Nephron progenitor cell (in vitro differentiated cells): ENCODE measurements around the gene DLG5.
A peak's percentile ranks its signal among the peaks of the same experiment; 100 is the strongest.

ENCODE experiments used
- DNase-seq: peaks from one replicate; pipeline ENCODE4 v3.0.0; 2021
- H3K27ac Mint-ChIP-seq: 2 replicates; pipeline ENCODE4 v1.8.0; 2021; ENCODE audit warnings: mild to moderate bottlenecking, moderate library complexity, mixed read lengths
- H3K27me3 Mint-ChIP-seq: 2 replicates; pipeline ENCODE4 v1.8.0; 2021; ENCODE audit warnings: mild to moderate bottlenecking, low read depth, mixed read lengths; ENCODE audit not compliant: poor library complexity
- H3K36me3 Mint-ChIP-seq: 2 replicates; pipeline ENCODE4 v1.8.0; 2021; ENCODE audit warnings: low read depth, mixed read lengths
- H3K4me1 Mint-ChIP-seq: 2 replicates; pipeline ENCODE4 v1.8.0; 2021; ENCODE audit warnings: mixed read lengths
- H3K4me3 Mint-ChIP-seq: 2 replicates; pipeline ENCODE4 v1.8.0; 2021; ENCODE audit warnings: mild to moderate bottlenecking, moderate library complexity, mixed read lengths
- H3K9me3 Mint-ChIP-seq: 2 replicates; pipeline ENCODE4 v1.8.0; 2021; ENCODE audit warnings: mild to moderate bottlenecking, moderate library complexity, mixed read lengths
- TF ChIP-seq, protein P1 (sequence below): fragments of 200-600 bp; sonication (generic); IDR thresholded peaks from 2 replicates; pipeline ENCODE4 v1.5.0; 2021; ENCODE audit warnings: antibody characterized with exemption

The DLG5 gene

DNA sequence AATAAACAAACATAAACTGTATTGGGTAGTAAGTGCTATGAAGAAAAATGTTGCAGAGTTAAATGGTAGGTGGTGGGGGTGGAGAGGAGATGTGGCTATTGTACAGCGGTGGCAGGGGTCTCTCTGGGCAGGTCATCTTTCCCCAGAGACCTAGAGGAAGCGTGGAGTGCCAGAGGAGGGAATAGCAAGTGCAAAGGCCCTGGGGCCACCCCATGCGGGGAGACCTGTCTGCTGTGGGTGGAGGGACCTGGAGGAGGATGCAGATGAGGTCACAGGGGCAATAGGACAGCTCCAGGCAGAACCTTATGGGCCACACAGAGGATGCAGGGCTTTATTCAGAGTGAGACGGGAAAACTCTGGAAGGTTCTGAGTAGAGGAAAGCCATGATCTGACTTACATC lies 47.5 kb downstream of the DLG5 start:
- TF ChIP-seq, protein P1, sequence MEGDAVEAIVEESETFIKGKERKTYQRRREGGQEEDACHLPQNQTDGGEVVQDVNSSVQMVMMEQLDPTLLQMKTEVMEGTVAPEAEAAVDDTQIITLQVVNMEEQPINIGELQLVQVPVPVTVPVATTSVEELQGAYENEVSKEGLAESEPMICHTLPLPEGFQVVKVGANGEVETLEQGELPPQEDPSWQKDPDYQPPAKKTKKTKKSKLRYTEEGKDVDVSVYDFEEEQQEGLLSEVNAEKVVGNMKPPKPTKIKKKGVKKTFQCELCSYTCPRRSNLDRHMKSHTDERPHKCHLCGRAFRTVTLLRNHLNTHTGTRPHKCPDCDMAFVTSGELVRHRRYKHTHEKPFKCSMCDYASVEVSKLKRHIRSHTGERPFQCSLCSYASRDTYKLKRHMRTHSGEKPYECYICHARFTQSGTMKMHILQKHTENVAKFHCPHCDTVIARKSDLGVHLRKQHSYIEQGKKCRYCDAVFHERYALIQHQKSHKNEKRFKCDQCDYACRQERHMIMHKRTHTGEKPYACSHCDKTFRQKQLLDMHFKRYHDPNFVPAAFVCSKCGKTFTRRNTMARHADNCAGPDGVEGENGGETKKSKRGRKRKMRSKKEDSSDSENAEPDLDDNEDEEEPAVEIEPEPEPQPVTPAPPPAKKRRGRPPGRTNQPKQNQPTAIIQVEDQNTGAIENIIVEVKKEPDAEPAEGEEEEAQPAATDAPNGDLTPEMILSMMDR, result no peak
- no peak for DNase-seq
- no peak overlapping the region for H3K4me3 Mint-ChIP-seq
- no peaks in the 10 kb centered on the region for H3K27me3 Mint-ChIP-seq
- peaks cover 4% of the 10 kb centered on the region for H3K36me3 Mint-ChIP-seq
- H3K9me3 Mint-ChIP-seq, result no peaks in the 10 kb centered on the region
- H3K4me1 Mint-ChIP-seq, result peaks cover 76% of the 10 kb centered on the region
- H3K27ac Mint-ChIP-seq, result peak overlapping the region; percentile 72

DNA sequence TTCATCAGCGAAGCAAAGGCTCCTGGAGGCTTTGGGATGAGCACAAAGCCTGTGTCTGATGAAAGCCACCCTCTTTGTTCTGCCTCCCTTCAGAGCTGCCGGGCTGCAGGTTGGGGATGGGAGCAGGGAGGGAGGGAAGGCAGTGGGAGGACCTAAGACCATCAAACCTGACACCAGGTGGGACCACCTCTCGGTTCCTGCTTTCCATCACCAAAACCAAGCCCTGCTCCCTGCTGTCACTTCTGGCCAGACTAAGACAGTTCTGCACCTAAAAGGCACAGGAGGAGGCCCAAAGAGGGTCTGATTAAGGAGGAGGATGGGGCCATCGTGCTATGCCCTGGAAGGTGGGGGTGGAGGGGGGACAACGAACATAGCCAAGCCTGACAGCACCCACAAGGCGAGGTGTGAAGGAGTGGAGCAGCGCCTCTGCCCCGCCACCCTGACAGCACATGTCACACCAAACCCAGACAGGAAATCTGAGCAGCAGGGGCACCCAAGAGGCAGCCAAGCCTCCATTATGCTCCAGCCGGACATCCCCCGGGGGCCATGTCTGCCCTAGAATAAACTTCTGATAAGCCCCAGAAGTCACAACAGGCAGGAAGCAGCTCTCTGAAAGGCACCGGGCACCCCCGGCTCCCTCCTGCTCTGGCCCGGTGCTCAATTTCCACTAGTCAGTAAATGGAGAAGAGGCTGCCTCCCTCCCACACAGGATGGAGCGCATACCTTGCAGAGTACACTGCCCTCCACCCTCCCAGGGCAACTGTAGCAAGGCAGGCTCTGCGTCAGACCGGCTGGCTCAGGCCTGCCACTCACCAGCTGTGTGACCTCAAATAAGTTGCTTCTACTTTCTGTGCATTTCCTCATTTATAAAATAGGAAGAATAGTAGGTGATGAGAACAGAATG lies 48.9 kb downstream of the DLG5 start:
- TF ChIP-seq, protein P1, result no peak
- DNase-seq, result peak; percentile 63

DNA sequence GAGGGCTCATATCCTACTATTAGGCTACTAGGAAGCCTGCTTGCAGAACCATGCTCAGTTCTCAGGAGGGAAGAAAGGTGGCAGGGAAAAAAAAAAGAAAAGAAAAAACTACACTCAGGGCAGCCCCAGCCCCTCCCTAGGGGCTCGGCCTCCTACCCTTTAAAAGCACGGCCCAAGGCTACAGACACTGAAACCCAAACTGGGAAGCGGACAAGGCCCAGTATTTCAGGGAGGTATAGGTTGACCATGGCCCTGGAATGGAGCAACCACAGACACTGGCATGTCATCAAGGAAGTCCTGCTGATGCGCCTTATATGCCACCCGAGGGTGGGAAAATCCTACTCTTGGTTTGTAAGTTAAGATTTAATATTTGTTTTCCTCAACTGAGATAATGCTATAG lies 50.8 kb downstream of the DLG5 start:
- Mint-ChIP-seq H3K9me3 (no peaks in the 10 kb centered on the region), H3K4me3 (no peak overlapping the region), H3K27me3 (no peaks in the 10 kb centered on the region), H3K4me1 (peaks cover 80% of the 10 kb centered on the region), H3K36me3 (peaks cover 10% of the 10 kb centered on the region), H3K27ac (no peak overlapping the region)
- no peak for DNase-seq
- TF ChIP-seq, protein P1, result no peak

More for the DNA sequence above, 48.9 kb downstream of the DLG5 start:
- Mint-ChIP-seq H3K9me3 (no peaks in the 10 kb centered on the region), H3K27ac (peak overlapping the region; percentile 14), H3K27me3 (no peaks in the 10 kb centered on the region), H3K36me3 (peaks cover 4% of the 10 kb centered on the region), H3K4me1 (peaks cover 79% of the 10 kb centered on the region), H3K4me3 (peak overlapping the region; percentile 48)

DNA sequence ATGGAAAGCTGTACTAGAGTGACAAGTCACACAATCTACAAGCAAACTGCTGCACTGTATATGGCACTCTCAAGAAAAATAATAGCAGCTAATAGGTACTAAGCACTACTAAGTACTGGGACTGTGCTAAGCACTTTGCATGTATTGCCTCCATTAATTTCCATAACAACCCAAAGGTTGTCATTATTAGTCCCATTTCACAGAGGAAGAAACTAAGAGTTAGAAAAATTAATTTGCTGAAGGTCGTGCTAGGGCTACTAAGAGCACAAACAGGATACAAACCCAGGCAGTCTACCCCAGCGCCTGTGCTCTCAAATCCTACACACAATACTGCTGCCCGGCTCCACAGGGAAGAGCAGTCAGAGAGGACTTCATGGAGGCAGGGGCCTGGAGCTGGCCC lies 51.7 kb downstream of the DLG5 start:
- TF ChIP-seq, protein P1, result no peak
- no peak overlapping the region for H3K4me3 Mint-ChIP-seq
- no peaks in the 10 kb centered on the region for H3K27me3 Mint-ChIP-seq
- H3K27ac Mint-ChIP-seq, result no peak overlapping the region
- peaks cover 8% of the 10 kb centered on the region for H3K36me3 Mint-ChIP-seq
- peaks cover 85% of the 10 kb centered on the region for H3K4me1 Mint-ChIP-seq
- no peaks in the 10 kb centered on the region for H3K9me3 Mint-ChIP-seq
- DNase-seq, result no peak

DNA sequence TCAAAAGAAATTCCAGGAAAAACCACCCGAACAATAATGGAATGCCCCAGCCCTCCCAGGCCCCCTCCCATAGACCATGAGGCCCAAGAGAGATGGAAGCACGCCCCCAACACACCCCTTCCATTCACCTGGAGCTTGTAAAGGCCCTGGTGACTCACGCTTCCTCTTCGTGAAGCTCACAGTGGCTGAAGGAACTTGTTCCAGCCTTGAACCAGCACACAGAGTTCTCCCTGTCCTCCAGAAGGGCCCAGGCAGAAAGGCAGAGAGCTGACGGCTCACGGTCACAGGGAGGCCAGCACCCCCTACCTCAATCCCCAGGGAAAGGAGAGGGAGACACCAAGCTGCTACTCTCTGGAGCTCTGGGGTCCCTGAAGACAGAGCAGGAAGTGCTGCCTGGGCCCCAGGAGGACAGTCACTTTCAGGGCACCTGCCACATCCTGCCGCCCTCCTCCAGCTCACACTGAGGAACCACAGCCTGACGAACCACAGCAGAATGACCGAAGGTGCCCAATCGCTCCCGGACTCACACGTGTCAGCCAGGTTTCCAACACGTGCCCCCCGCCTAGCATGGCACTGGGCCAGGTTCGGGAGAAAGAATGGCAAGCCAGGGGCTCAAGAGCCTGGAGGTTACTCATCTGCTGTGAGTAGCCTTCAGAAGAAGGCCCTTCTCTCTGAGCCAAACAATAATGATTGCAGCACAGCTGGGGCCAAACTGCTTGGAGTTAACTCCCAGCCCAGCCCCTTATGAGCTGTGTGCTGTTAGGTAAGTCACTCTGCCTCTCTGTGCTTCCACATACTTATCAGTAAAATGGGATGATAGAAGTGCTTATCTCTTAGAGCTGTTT lies 52.8 kb downstream of the DLG5 start:
- Mint-ChIP-seq H3K4me3 (no peak overlapping the region), H3K36me3 (peaks cover 5% of the 10 kb centered on the region), H3K27me3 (no peaks in the 10 kb centered on the region), H3K27ac (peak overlapping the region; percentile 71), H3K9me3 (no peaks in the 10 kb centered on the region), H3K4me1 (peaks cover 85% of the 10 kb centered on the region)
- DNase-seq, result no peak
- TF ChIP-seq, protein P1, result no peak
